Body of pancreas (tissue), 4 donors: ENCODE measurements around the gene COMP. TPM values are rescaled to one million over a fixed set of nuclear protein-coding genes. Genes with fewer than 3 reads are reported as not detected.
A peak's percentile ranks its signal among the peaks of the same experiment; 100 is the strongest.

Experiments used
- ATAC-seq: fragments of 150-250 bp; one replicate; pipeline ENCODE4 v1.9.1; 2016
- DNase-seq, 4 donors: peaks; one replicate each; pipeline ENCODE4 v3.0.0-alpha.2; 2019
- H3K27ac ChIP-seq, 4 donors: fragments of 200-600 bp; sonication (generic); 1 replicate in 3 of 4; 2 replicates in 1 of 4; pipeline versions ENCODE4 v1.5.1 to v1.6.1; 2016 to 2019; ENCODE audit warnings: mild to moderate bottlenecking in 1 of 4, mixed read lengths in 1 of 4, moderate library complexity in 1 of 4
- H3K27me3 ChIP-seq, 2 donors: fragments of 200-600 bp; sonication (generic); one replicate each; pipeline ENCODE4 v1.6.0; 2016; ENCODE audit warnings: mild to moderate bottlenecking in 1 of 2
- H3K36me3 ChIP-seq, 2 donors: fragments of 200-600 bp; sonication (generic); replicated peaks in 1 of 2; 2 replicates each; pipeline ENCODE4 v1.5.1; 2016; ENCODE audit warnings: low read depth in 2 of 2; ENCODE audit not compliant: insufficient read depth in 1 of 2
- H3K4me1 ChIP-seq: fragments of 200-600 bp; sonication (generic); one replicate; pipeline ENCODE4 v1.6.0; 2016
- H3K4me3 ChIP-seq, 2 donors: fragments of 200-600 bp; sonication (generic); 1 replicate in 1 of 2; 2 replicates in 1 of 2; pipeline ENCODE4 v1.5.1; 2016 to 2019
- H3K9me3 ChIP-seq, 3 donors: fragments of 200-600 bp; sonication (generic); 1 replicate in 2 of 3; 2 replicates in 1 of 3; pipeline ENCODE4 v1.5.1; 2016
- CTCF ChIP-seq, 7 experiments: fragments of 450-650 bp in 4 of 7; fragments of 200-600 bp in 3 of 7; sonication (generic) in 3 of 7; IDR thresholded peaks; one replicate each; pipeline ENCODE4 v1.5.1; 2016 to 2019; ENCODE audit warnings: antibody characterized with exemption in 7 of 7
- POLR2A ChIP-seq, 3 donors: fragments of 450-650 bp; IDR thresholded peaks; one replicate each; pipeline ENCODE4 v1.6.1; 2016; ENCODE audit warnings: antibody characterized with exemption in 3 of 3, mild to moderate bottlenecking in 2 of 3
- WGBS, 2 donors: methylation state at CpG; one replicate each; pipeline ENCODE4 v1.1.5; 2017; 5-methylcytosine and 5-hydroxymethylcytosine counted together
- intact Hi-C: fragments of 100-400 bp; cut with DNase I; formaldehyde crosslinking; loops from one replicate; pipeline ENCODE4 v1.15.1; 2023
- total RNA-seq, 2 donors: library from RNA; depleted of rRNA; stranded (reverse); fragments of >200 nt; gene quantifications; one replicate each; pipeline ENCODE4 v1.1.0, GENCODE V29; 2016

Gene COMP
- total RNA-seq, 2 donors from 2014 or later: 0.33 to 6.0 TPM

- H3K27me3 ChIP-seq: peaks cover 16 to 43% of the 10 kb centered on the region in 2 donors
- H3K4me3 ChIP-seq: no peak overlapping the region
- TF ChIP-seq POLR2A (IDR thresholded peaks at IDR 0.05) (no peak), CTCF (IDR thresholded peaks at IDR 0.05) (no peak)
- intact Hi-C loops: no loop called here
- H3K4me1 ChIP-seq: peaks cover 38% of the 10 kb centered on the region
- H3K27ac ChIP-seq: no peak overlapping the region
- H3K9me3 ChIP-seq: no peaks in the 10 kb centered on the region
- WGBS, 2 donors: 24 to 84% methylated on average over 4 to 19 of the region's 21 CpGs
- H3K36me3 ChIP-seq: no peaks in the 10 kb centered on the region
- no peak for DNase-seq
- no peak for ATAC-seq
Observed at GRCh38 chr19:18791315-18791678, 192 bp upstream of the COMP start.

GRCh38 chr19:18789883-18790565 is 1.1 kb downstream of the COMP start:
- H3K4me3 ChIP-seq: no peak overlapping the region
- peak in 3 of 4 donors; percentile 32 to 41 (median 40) for DNase-seq
- H3K36me3 ChIP-seq: no peaks in the 10 kb centered on the region
- intact Hi-C loops: no loop called here
- H3K27me3 ChIP-seq: peaks cover 16 to 43% of the 10 kb centered on the region in 2 donors
- TF ChIP-seq POLR2A (IDR thresholded peaks at IDR 0.05) (no peak), CTCF (IDR thresholded peaks at IDR 0.05) (no peak)
- ATAC-seq: peak; percentile 12
- 2 to 4% methylated on average over 19 to 64 of the region's 65 CpGs for WGBS, 2 donors
- no peak overlapping the region for H3K27ac ChIP-seq
- no peaks in the 10 kb centered on the region for H3K9me3 ChIP-seq
- H3K4me1 ChIP-seq: peaks cover 44% of the 10 kb centered on the region

GRCh38 chr19:18789422-18789869 is 1.7 kb downstream of the COMP start:
- intact Hi-C loops: no loop called here
- no peak for TF ChIP-seq CTCF (IDR thresholded peaks at IDR 0.05)
- TF ChIP-seq POLR2A (IDR thresholded peaks at IDR 0.05): no peak
- Histone ChIP-seq H3K4me1 (peaks cover 47% of the 10 kb centered on the region), H3K36me3 (no peaks in the 10 kb centered on the region), H3K4me3 (no peak overlapping the region), H3K27me3 (peaks cover 16 to 43% of the 10 kb centered on the region in 2 donors), H3K27ac (no peak overlapping the region), H3K9me3 (no peaks in the 10 kb centered on the region)
- DNase-seq (no peak), ATAC-seq (no peak)
- WGBS, 2 donors: 4% methylated on average over 38 of the region's 38 CpGs; no CpG with 5 or more reads in 1 of the 2 donors

- peaks cover 47% of the 10 kb centered on the region for H3K4me1 ChIP-seq
- no peak overlapping the region for H3K27ac ChIP-seq
- no peak for ATAC-seq
- DNase-seq: no peak
- H3K36me3 ChIP-seq: no peaks in the 10 kb centered on the region
- H3K9me3 ChIP-seq: no peaks in the 10 kb centered on the region
- intact Hi-C loops: no loop called here
- H3K4me3 ChIP-seq: no peak overlapping the region
- H3K27me3 ChIP-seq: peaks cover 16 to 43% of the 10 kb centered on the region in 2 donors
- no peak for TF ChIP-seq POLR2A (IDR thresholded peaks at IDR 0.05)
- no peak for TF ChIP-seq CTCF (IDR thresholded peaks at IDR 0.05)
- 3 to 4% methylated on average over 25 to 47 of the region's 68 CpGs for WGBS, 2 donors
Observed at GRCh38 chr19:18788529-18789421, 2.3 kb downstream of the COMP start.
